PC-9 (cell line): ENCODE measurements around the gene SAG. TPM values are rescaled to one million over a fixed set of nuclear protein-coding genes. Genes with fewer than 3 reads are reported as not detected.

Experiments
- BruUV-seq: library from RNA; stranded (reverse); fragments of 400-500 nt; replicated peaks from 2 replicates; lab custom pipeline; 2021; lab: Mats Ljungman, UMichigan
- CTCF ChIA-PET: fragments of 300-600 bp; sonication (Branson Sonifier 250); formaldehyde crosslinking; loops from one replicate; lab custom pipeline; 2022; ENCODE audit warnings: antibody characterized with exemption; lab: Charles Lee
- POLR2A ChIA-PET: fragments of 300-600 bp; sonication (Branson Sonifier 250); formaldehyde crosslinking; loops from one replicate; lab custom pipeline; 2022; ENCODE audit warnings: antibody characterized with exemption; ENCODE audit not compliant: unreplicated experiment; lab: Charles Lee
- DNase-seq, 2 experiments: peaks; one replicate each; pipeline versions ENCODE4 v3.0.0 to v3.0.0-alpha.2; 2015 to 2022; ENCODE audit warnings: mixed read lengths in 1 of 2
- H2AFZ ChIP-seq: fragments of 200-600 bp; sonication (generic); 2 replicates; pipeline ENCODE4 v1.8.1; 2017; ENCODE audit warnings: antibody characterized with exemption
- H3F3A ChIP-seq: fragments of 200-600 bp; sonication (generic); 2 replicates; pipeline ENCODE4 v1.8.1; 2017; ENCODE audit warnings: antibody characterized with exemption, mild to moderate bottlenecking, low read depth; ENCODE audit not compliant: insufficient read depth
- H3K27ac ChIP-seq: fragments of 200-600 bp; sonication (generic); 2 replicates; pipeline ENCODE4 v1.6.1; 2016; ENCODE audit warnings: mixed run types
- H3K27me3 ChIP-seq: fragments of 200-600 bp; sonication (generic); 2 replicates; pipeline ENCODE4 v1.6.1; 2016; ENCODE audit warnings: low read depth, mixed run types; ENCODE audit not compliant: insufficient read depth
- H3K36me3 ChIP-seq: fragments of 200-600 bp; sonication (generic); 2 replicates; pipeline ENCODE4 v1.6.1; 2016; ENCODE audit warnings: low read depth, mixed run types
- H3K4me1 ChIP-seq: fragments of 200-600 bp; sonication (generic); replicated peaks from 2 replicates; pipeline ENCODE4 v1.6.1; 2016; ENCODE audit warnings: mixed run types; ENCODE audit not compliant: insufficient read depth
- H3K4me2 ChIP-seq: fragments of 200-600 bp; sonication (generic); 2 replicates; pipeline ENCODE4 v1.6.1; 2017; ENCODE audit warnings: mixed run types
- H3K4me3 ChIP-seq: fragments of 200-600 bp; sonication (generic); 2 replicates; pipeline ENCODE4 v1.6.1; 2016; ENCODE audit warnings: mixed run types
- H3K79me2 ChIP-seq: fragments of 200-600 bp; sonication (generic); 2 replicates; pipeline ENCODE4 v1.6.1; 2017; ENCODE audit warnings: low read depth, mixed run types
- H3K9me2 ChIP-seq: fragments of 200-600 bp; sonication (generic); 2 replicates; pipeline ENCODE4 v1.8.1; 2017; ENCODE audit warnings: mild to moderate bottlenecking; ENCODE audit not compliant: insufficient read depth
- H3K9me3 ChIP-seq: fragments of 200-600 bp; sonication (generic); 2 replicates; pipeline ENCODE4 v1.8.1; 2016; ENCODE audit warnings: low read depth; ENCODE audit not compliant: insufficient read depth
- H4K20me1 ChIP-seq: fragments of 200-600 bp; sonication (generic); 2 replicates; pipeline ENCODE4 v1.8.1; 2017; ENCODE audit not compliant: insufficient read depth
- EZH2 ChIP-seq: fragments of 200-600 bp; sonication (generic); IDR thresholded peaks from 2 replicates; pipeline ENCODE4 v1.8.0; 2017; ENCODE audit warnings: antibody characterized with exemption, low read depth
- intact Hi-C: fragments of 100-400 bp; cut with micrococcal nuclease; formaldehyde crosslinking; loops from one replicate; pipeline ENCODE4 v1.10.0; 2022; ENCODE audit not compliant: unreplicated experiment
- total RNA-seq: library from RNA; stranded (reverse); gene quantifications from 2 replicates; pipeline ENCODE4 v1.2.3, GENCODE V29; 2021
- TF ChIP-seq, protein P1 (sequence below): fragments of 200-600 bp; sonication (generic); conservative IDR thresholded peaks from 2 replicates; pipeline ENCODE4 v1.6.1; 2017; ENCODE audit warnings: mixed run types, antibody characterized with exemption, mild to moderate bottlenecking, moderate library complexity

The SAG gene
- total RNA-seq, 1 experiment from 2014 or later, result not detected

DNA sequence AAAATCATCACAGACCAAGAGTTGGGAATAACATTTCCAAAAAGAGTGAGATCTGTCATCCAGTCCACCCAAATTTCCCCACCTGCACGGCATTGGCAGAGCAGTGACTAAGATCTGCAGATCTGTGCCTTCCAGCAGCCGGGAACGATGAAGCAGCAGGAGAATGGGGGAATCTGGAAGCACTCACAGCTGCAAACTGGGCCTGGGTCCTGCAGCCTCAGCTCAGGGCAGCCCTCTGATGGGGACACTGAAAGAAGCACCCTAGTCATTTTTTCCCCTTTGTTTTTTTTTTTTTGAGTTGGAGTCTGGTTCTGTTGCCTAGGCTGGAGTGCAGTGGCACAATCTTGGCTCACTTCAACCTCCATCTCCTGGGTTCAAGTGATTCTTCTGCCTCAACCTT is 4.4 kb upstream of the SAG start:
- intact Hi-C loops, result no loop called here
- Histone ChIP-seq H3K4me1 (no peaks in the 10 kb centered on the region), H3K4me3 (no peak overlapping the region), H3K9me3 (no peaks in the 10 kb centered on the region), H3K79me2 (no peaks in the 10 kb centered on the region), H3K9me2 (no peaks in the 10 kb centered on the region), H3K36me3 (no peaks in the 10 kb centered on the region), H3F3A (peaks cover 8% of the 10 kb centered on the region; the same call in 1 of the 2 replicates), H4K20me1 (no peaks in the 10 kb centered on the region), H3K27me3 (no peaks in the 10 kb centered on the region), H2AFZ (no peak overlapping the region), H3K4me2 (no peak overlapping the region), H3K27ac (no peak overlapping the region)
- ChIA-PET POLR2A (no interaction called here), CTCF (interaction anchor here (0.6 kb wide), 1 partner anchor 633 kb away, joined by 3 read pairs; no protein-coding TSS in a partner anchor)
- DNase-seq, result no peak
- BruUV-seq, result no TSS peak
- TF ChIP-seq EZH2, result no peak
- TF ChIP-seq, protein P1, sequence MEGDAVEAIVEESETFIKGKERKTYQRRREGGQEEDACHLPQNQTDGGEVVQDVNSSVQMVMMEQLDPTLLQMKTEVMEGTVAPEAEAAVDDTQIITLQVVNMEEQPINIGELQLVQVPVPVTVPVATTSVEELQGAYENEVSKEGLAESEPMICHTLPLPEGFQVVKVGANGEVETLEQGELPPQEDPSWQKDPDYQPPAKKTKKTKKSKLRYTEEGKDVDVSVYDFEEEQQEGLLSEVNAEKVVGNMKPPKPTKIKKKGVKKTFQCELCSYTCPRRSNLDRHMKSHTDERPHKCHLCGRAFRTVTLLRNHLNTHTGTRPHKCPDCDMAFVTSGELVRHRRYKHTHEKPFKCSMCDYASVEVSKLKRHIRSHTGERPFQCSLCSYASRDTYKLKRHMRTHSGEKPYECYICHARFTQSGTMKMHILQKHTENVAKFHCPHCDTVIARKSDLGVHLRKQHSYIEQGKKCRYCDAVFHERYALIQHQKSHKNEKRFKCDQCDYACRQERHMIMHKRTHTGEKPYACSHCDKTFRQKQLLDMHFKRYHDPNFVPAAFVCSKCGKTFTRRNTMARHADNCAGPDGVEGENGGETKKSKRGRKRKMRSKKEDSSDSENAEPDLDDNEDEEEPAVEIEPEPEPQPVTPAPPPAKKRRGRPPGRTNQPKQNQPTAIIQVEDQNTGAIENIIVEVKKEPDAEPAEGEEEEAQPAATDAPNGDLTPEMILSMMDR, result no peak

DNA sequence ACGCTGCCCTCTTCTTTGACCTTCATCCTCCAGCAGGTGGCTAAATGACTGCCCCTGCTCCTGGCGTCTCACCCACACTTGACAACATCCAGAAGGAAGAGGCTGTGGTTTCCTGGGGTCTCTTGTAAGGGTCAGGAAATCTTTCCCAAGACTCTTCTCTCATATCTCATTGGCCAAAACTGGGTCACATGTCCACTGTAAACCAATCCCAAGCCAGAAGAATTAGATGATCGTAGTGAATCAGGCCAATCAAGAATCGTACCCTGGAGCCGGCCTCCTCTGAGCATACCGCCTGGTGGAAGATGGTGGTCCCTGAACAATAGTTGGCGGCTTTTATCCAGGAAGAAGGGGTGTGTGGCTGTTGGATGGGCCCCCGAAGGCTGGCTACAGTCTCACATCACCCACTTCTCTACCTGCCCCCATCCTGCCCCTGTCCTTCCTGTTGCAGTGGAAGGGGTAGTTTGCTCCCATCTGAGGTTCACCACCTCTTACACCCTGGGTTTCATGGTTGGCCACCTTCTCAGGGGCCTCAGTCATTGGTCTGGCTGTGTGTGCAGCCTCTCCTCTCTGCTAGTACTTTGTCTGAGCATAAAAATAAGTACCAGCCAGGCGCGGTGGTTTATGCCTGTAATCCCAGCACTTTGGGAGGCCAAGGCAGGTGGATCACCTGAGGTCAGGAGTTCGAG is 3.8 kb downstream of the SAG start:
- no TSS peak for BruUV-seq
- H3F3A ChIP-seq, result no peaks in the 10 kb centered on the region; the same call in 1 of the 2 replicates

DNA sequence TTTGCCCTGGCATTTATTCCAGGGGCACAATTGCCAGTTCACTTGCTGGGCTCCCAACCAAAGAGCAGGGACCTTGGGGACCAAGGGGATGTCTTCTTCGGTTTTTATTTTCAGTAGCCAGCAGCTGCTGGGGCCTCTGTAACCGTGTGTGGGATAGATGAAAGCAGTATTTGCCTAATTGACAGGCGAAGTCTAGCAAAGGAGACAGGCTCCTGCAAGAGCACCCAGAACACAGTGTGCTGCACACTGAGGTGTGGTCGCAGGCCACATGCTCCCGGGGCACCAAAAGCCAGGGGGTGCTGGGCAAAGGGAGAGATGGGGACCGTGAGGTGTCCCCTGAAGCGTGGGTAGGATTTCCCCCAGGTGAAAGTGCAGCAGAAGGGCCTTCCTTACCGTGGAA is 5.3 kb downstream of the SAG start:
- H3K4me2 ChIP-seq, result no peak overlapping the region
- H2AFZ ChIP-seq, result no peak overlapping the region
- BruUV-seq, result no TSS peak
- intact Hi-C loops, result no loop called here
- no peaks in the 10 kb centered on the region; the same call in 1 of the 2 replicates for H3F3A ChIP-seq
- POLR2A ChIA-PET, result no interaction called here
- H3K9me3 ChIP-seq, result no peaks in the 10 kb centered on the region
- no peaks in the 10 kb centered on the region for H3K36me3 ChIP-seq
- DNase-seq, result no peak
- no peak overlapping the region for H3K4me3 ChIP-seq
- TF ChIP-seq, protein P1, result no peak
- TF ChIP-seq EZH2, result no peak
- H4K20me1 ChIP-seq, result no peaks in the 10 kb centered on the region
- H3K9me2 ChIP-seq, result no peaks in the 10 kb centered on the region
- CTCF ChIA-PET, result interaction anchor here (0.5 to 0.7 kb wide), 3 partner anchors 88 to 551 kb away, joined by 4 to 11 read pairs (median 8); no protein-coding TSS in a partner anchor
- no peaks in the 10 kb centered on the region for H3K27me3 ChIP-seq
- no peaks in the 10 kb centered on the region for H3K79me2 ChIP-seq
- no peaks in the 10 kb centered on the region for H3K4me1 ChIP-seq
- H3K27ac ChIP-seq, result no peak overlapping the region

More for the DNA sequence above, 3.8 kb downstream of the SAG start:
- Histone ChIP-seq H3K9me3 (no peaks in the 10 kb centered on the region), H2AFZ (no peak overlapping the region), H3K36me3 (no peaks in the 10 kb centered on the region), H3K4me3 (no peak overlapping the region), H4K20me1 (no peaks in the 10 kb centered on the region), H3K79me2 (no peaks in the 10 kb centered on the region), H3K27ac (no peak overlapping the region), H3K27me3 (no peaks in the 10 kb centered on the region), H3K4me1 (no peaks in the 10 kb centered on the region), H3K9me2 (no peaks in the 10 kb centered on the region), H3K4me2 (no peak overlapping the region)
- CTCF ChIA-PET, result no interaction called here
- POLR2A ChIA-PET, result no interaction called here
- TF ChIP-seq, protein P1, result no peak
- intact Hi-C loops, result no loop called here
- no peak for DNase-seq
